Fibroblast of pulmonary artery (primary cell): ENCODE results near the gene CADM3.
A peak's percentile ranks its signal among the peaks of the same experiment; 100 is the strongest.

Source experiments
- DNase-seq: peaks from one replicate; pipeline ENCODE4 v3.0.0-alpha.2; 2010; ENCODE audit warnings: low read depth
- H3K4me3 ChIP-seq: replicated peaks from 2 replicates; pipeline ENCODE4 v1.5.1; 2011; ENCODE audit warnings: low read depth, mild to moderate bottlenecking, control low read depth, low read length, moderate library complexity
- TF ChIP-seq, protein P1 (sequence below): IDR thresholded peaks from 2 replicates; pipeline ENCODE4 v1.5.1; 2011; ENCODE audit warnings: mild to moderate bottlenecking, control low read depth, low read length, inconsistent platforms; ENCODE audit errors: missing control alignments

The CADM3 gene

DNA sequence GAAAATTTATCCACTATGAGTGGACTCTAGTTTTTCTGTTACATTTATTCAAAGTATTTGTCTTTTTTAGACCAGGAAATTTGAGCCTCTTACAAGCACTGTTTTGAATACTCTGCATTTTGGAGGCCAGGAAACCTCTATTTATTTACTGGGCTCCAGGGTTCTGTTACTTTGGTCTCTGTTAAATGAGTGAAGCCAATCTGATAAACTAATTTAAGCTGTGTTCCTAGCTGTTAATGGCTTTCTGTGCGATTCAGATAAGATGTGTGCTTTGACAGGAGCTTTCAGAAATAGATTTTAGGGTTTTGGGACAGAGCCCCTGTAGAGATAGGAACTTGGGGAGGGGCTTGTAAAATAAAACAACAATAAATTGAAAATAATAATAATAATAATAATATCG, 57.1 kb downstream of the CADM3 start:
- TF ChIP-seq, protein P1, sequence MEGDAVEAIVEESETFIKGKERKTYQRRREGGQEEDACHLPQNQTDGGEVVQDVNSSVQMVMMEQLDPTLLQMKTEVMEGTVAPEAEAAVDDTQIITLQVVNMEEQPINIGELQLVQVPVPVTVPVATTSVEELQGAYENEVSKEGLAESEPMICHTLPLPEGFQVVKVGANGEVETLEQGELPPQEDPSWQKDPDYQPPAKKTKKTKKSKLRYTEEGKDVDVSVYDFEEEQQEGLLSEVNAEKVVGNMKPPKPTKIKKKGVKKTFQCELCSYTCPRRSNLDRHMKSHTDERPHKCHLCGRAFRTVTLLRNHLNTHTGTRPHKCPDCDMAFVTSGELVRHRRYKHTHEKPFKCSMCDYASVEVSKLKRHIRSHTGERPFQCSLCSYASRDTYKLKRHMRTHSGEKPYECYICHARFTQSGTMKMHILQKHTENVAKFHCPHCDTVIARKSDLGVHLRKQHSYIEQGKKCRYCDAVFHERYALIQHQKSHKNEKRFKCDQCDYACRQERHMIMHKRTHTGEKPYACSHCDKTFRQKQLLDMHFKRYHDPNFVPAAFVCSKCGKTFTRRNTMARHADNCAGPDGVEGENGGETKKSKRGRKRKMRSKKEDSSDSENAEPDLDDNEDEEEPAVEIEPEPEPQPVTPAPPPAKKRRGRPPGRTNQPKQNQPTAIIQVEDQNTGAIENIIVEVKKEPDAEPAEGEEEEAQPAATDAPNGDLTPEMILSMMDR = no peak
- no peak for DNase-seq
- no peak overlapping the region for H3K4me3 ChIP-seq

DNA sequence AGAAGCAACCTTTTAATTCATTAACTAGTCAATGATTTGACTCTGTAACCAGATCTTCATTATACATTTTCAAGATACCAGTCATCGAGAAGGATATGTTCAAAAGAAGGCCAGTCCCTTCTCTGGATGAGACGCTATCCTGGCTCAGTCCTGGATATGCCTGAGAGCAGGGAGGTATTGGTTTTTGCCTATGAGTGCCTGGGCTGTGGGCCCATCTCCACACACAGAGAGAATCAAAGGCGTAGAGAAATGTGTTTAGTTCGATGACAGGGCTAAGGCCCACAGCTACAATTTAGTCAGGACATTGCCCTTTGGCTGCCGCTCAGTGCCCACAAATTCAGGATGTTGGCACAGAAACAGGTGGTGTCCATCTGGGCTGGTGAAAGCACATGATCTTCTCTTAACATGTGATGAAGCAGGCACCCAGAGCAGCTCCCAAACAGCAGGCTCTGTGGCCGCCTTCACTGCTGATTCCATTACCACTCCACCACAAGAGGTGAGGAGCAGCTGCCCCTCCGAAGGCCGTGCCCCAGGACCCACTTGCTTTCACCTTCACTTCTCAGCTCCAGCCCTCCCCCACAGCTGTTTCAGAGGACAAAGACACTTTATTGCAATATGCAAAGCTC, 58.0 kb downstream of the CADM3 start:
- TF ChIP-seq, protein P1 = no peak
- no peak for DNase-seq
- H3K4me3 ChIP-seq = no peak overlapping the region

DNA sequence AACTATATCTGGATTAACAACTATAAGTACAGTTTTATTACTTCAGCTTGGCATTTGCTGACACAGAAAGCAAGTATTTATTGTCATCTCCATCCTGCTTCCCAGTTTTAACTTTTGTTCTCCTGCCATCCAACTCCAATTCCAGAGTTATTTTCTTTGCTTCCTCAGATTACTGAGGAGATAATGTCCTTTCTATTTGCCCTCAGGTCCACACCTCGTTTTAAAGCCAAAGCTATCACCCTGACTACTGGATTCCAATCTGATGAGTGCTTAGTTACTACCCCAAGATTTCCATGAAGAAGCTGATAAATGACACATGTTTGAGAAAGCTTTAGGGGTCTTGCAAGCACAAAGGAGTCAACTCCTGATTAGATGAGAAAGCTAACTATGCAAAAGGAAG, 58.5 kb downstream of the CADM3 start:
- TF ChIP-seq, protein P1 = no peak
- no peak for DNase-seq
- no peak overlapping the region for H3K4me3 ChIP-seq

DNA sequence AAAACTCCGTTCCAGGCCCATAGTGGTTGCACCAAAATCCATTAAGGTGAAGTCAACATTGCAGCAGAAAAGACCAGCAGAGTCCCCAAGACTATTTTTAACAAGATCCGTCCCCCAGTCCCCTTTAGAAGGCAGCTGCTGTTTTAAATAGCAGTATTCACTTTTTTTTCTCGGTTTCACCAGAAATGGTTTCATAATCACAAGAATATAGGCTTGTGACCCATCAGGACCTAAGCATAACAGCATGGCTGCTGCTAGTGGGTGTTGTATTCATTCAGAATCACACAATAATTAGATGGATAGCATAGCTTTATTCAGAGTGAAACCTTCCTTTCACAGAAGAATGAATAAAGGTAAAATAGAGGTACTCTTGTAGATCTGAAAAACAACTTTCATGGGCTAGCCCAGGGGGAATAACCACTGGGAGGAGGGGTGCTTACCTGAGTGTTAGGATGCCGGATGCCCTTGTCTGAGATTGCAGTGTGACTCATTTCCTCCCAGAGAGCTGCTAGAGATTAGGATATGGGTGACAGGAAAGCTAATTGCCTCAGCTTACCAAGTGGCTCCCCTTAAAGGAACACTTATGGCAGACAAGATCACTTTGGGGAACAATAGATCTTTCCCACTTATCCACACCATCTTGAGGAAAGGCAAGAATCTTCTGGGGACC, 68.3 kb downstream of the CADM3 start:
- no peak overlapping the region for H3K4me3 ChIP-seq
- TF ChIP-seq, protein P1 = no peak
- no peak for DNase-seq

DNA sequence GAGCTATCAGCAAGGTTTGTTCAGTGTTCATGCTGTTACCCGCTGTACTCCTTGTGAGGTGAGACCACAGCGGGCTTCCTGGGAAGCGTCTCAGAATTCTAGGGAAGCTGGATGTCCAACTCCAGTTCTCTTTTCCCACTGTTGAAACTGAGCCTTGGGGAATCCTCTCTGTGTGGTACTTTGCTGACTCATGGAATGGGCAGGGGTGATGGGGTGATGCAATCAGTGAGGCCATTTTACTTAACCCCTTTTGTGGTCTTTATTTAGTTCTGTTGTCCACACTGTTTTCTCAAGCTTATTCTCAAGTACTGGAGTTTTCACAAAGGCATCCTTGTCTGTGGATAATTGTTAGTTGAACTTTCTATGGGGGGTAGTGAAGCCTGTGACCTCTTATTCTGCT, 75.9 kb downstream of the CADM3 start:
- DNase-seq = peak; percentile 14
- TF ChIP-seq, protein P1 = no peak

DNA sequence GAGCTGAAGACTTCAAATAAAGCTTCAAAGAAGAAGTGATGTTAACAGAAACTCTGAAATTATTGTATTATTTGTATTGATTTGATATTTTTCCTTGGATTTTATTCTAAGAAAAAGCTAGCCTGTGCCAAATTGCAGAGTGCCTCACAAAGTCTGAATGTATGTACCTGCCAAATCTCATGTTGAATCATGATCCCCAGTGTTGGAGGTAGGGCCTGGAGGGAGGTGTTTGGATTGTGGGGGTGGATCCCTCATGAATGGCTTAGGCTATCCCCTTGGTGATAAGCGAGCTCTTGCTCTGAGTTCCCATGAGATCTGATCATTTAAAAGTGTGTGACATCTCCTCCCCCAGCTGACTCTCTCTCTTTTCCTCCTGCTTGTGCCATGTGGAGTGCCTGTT, 76.9 kb downstream of the CADM3 start:
- TF ChIP-seq, protein P1 = no peak
- no peak for DNase-seq
- H3K4me3 ChIP-seq = no peak overlapping the region

More for the DNA sequence above, 75.9 kb downstream of the CADM3 start:
- H3K4me3 ChIP-seq = no peak overlapping the region

DNA sequence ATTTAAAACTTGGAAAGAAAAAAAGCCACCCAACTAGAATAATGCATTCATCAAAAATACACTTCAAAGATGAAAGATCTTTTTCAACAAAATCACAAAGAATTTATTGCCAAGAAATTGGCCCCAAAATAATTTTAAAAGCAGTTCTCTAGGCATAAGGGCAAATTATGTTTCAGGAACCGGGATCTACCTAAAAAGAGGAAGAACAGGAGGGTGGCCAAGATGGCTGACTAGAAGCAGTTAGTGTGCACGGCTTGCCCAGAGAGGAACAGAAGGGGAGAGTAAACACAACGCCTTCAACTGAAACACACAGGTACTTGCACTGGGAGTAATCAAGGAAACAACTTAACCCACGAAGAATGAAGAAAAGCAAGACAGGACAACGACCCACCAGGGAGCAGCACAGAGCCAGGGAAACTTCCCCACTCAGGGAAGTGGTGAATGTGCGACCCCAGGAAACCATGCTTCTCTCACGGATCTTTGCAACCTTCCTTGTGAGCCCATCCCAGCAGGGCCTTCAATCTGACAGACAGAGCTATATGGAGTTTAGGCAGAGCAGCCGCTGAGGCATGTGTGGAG, 79.3 kb downstream of the CADM3 start:
- no peak overlapping the region for H3K4me3 ChIP-seq
- TF ChIP-seq, protein P1 = no peak
- DNase-seq = no peak
